22Rv1 (cell line): ENCODE measurements around the gene CLEC6A.

Experiments used
- ZFX ChIP-seq: fragments of 450-650 bp; IDR thresholded peaks from 2 replicates; pipeline ENCODE4 v1.6.1; 2017; ENCODE audit warnings: antibody characterized with exemption, borderline replicate concordance
- TF ChIP-seq, protein P1 (sequence below): fragments of 450-650 bp; IDR thresholded peaks from 2 replicates; pipeline ENCODE4 v1.5.1; 2017; ENCODE audit warnings: mild to moderate bottlenecking

- TF ChIP-seq, protein P1, sequence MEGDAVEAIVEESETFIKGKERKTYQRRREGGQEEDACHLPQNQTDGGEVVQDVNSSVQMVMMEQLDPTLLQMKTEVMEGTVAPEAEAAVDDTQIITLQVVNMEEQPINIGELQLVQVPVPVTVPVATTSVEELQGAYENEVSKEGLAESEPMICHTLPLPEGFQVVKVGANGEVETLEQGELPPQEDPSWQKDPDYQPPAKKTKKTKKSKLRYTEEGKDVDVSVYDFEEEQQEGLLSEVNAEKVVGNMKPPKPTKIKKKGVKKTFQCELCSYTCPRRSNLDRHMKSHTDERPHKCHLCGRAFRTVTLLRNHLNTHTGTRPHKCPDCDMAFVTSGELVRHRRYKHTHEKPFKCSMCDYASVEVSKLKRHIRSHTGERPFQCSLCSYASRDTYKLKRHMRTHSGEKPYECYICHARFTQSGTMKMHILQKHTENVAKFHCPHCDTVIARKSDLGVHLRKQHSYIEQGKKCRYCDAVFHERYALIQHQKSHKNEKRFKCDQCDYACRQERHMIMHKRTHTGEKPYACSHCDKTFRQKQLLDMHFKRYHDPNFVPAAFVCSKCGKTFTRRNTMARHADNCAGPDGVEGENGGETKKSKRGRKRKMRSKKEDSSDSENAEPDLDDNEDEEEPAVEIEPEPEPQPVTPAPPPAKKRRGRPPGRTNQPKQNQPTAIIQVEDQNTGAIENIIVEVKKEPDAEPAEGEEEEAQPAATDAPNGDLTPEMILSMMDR, result no peak
- no peak for TF ChIP-seq ZFX
These were observed 52.5 kb downstream of the CLEC6A start for GRCh38 chr12:8508223-8508622.
